HEK293 (cell line): ENCODE measurements around the gene CDH23.

Experiments
- HOXC10 ChIP-seq: sonication (generic); formaldehyde crosslinking; IDR thresholded peaks from 2 replicates; pipeline ENCODE4 v1.8.1; 2023; ENCODE audit warnings: mild to moderate bottlenecking, missing genetic modification reagents
- INSM2 ChIP-seq: fragments of 450-650 bp; formaldehyde crosslinking; IDR thresholded peaks from 2 replicates; pipeline ENCODE4 v1.5.1; 2016; ENCODE audit warnings: missing biosample characterization, missing genetic modification characterization
- KLF16 ChIP-seq: fragments of 450-650 bp; formaldehyde crosslinking; IDR thresholded peaks from 2 replicates; pipeline ENCODE4 v1.5.1; 2017; ENCODE audit warnings: missing biosample characterization, missing genetic modification characterization
- KLF8 ChIP-seq: fragments of 450-650 bp; formaldehyde crosslinking; IDR thresholded peaks from 2 replicates; pipeline ENCODE4 v1.5.1; 2016; ENCODE audit warnings: missing biosample characterization, missing genetic modification characterization
- KLF9 ChIP-seq: fragments of 450-650 bp; formaldehyde crosslinking; IDR thresholded peaks from 2 replicates; pipeline ENCODE4 v1.5.1; 2016; ENCODE audit warnings: missing biosample characterization, missing genetic modification characterization, low read depth
- PATZ1 ChIP-seq: fragments of 450-650 bp; formaldehyde crosslinking; IDR thresholded peaks from 2 replicates; pipeline ENCODE4 v1.5.1; 2016; ENCODE audit warnings: missing biosample characterization, missing genetic modification characterization
- PRDM1 ChIP-seq: fragments of 450-650 bp; formaldehyde crosslinking; IDR thresholded peaks from 2 replicates; pipeline ENCODE4; 2016; ENCODE audit warnings: missing biosample characterization, missing genetic modification characterization
- SP3 ChIP-seq: fragments of 450-650 bp; formaldehyde crosslinking; IDR thresholded peaks from 2 replicates; pipeline ENCODE4 v1.5.1; 2016; ENCODE audit warnings: missing biosample characterization, missing genetic modification characterization
- ZBTB1 ChIP-seq: fragments of 450-650 bp; formaldehyde crosslinking; IDR thresholded peaks from 2 replicates; pipeline ENCODE4 v1.5.1; 2016; ENCODE audit warnings: missing biosample characterization, missing genetic modification characterization
- ZFP69B ChIP-seq: fragments of 450-650 bp; formaldehyde crosslinking; IDR thresholded peaks from 2 replicates; pipeline ENCODE4 v1.5.1; 2016; ENCODE audit warnings: missing biosample characterization, missing genetic modification characterization
- ZNF138 ChIP-seq: fragments of 450-650 bp; formaldehyde crosslinking; IDR thresholded peaks from 2 replicates; pipeline ENCODE4 v1.5.1; 2016; ENCODE audit warnings: missing biosample characterization, missing genetic modification characterization, borderline replicate concordance
- ZNF155 ChIP-seq: fragments of 450-650 bp; formaldehyde crosslinking; IDR thresholded peaks from 2 replicates; pipeline ENCODE4 v1.5.1; 2016; ENCODE audit warnings: missing biosample characterization, missing genetic modification characterization
- ZNF16 ChIP-seq: fragments of 450-650 bp; formaldehyde crosslinking; IDR thresholded peaks from 2 replicates; pipeline ENCODE4 v1.5.1; 2016; ENCODE audit warnings: low read depth, missing biosample characterization, missing genetic modification characterization
- ZNF169 ChIP-seq: fragments of 450-650 bp; formaldehyde crosslinking; IDR thresholded peaks from 2 replicates; pipeline ENCODE4 v1.5.1; 2016; ENCODE audit warnings: missing biosample characterization, missing genetic modification characterization
- ZNF2 ChIP-seq: fragments of 450-650 bp; formaldehyde crosslinking; IDR thresholded peaks from 2 replicates; pipeline ENCODE4 v1.5.1; 2016; ENCODE audit warnings: missing biosample characterization, missing genetic modification characterization
- ZNF239 ChIP-seq: fragments of 450-650 bp; formaldehyde crosslinking; IDR thresholded peaks from 2 replicates; pipeline ENCODE4 v1.5.1; 2016; ENCODE audit warnings: missing biosample characterization, missing genetic modification characterization
- ZNF24 ChIP-seq: fragments of 450-650 bp; formaldehyde crosslinking; IDR thresholded peaks from 2 replicates; pipeline ENCODE4 v1.5.1; 2016; ENCODE audit warnings: missing biosample characterization, missing genetic modification characterization
- ZNF26 ChIP-seq: fragments of 450-650 bp; formaldehyde crosslinking; IDR thresholded peaks from 2 replicates; pipeline ENCODE4 v1.5.1; 2016; ENCODE audit warnings: missing biosample characterization, missing genetic modification characterization
- ZNF266 ChIP-seq: fragments of 450-650 bp; formaldehyde crosslinking; IDR thresholded peaks from 2 replicates; pipeline ENCODE4 v1.5.1; 2016; ENCODE audit warnings: missing biosample characterization, missing genetic modification characterization, low read depth
- ZNF280D ChIP-seq: fragments of 450-650 bp; formaldehyde crosslinking; IDR thresholded peaks from 2 replicates; pipeline ENCODE4 v1.5.1; 2016; ENCODE audit warnings: missing biosample characterization, missing genetic modification characterization
- ZNF324 ChIP-seq: fragments of 450-650 bp; formaldehyde crosslinking; IDR thresholded peaks from 2 replicates; pipeline ENCODE4 v1.5.1; 2016; ENCODE audit warnings: missing biosample characterization, missing genetic modification characterization
- ZNF335 ChIP-seq: fragments of 450-650 bp; formaldehyde crosslinking; conservative IDR thresholded peaks from 2 replicates; pipeline ENCODE4 v1.5.1; 2016; ENCODE audit warnings: missing biosample characterization, missing genetic modification characterization
- ZNF433 ChIP-seq: fragments of 450-650 bp; formaldehyde crosslinking; IDR thresholded peaks from 2 replicates; pipeline ENCODE4 v1.5.1; 2016; ENCODE audit warnings: missing biosample characterization, missing genetic modification characterization, low read depth
- ZNF521 ChIP-seq: fragments of 450-650 bp; formaldehyde crosslinking; IDR thresholded peaks from 2 replicates; pipeline ENCODE4 v1.5.1; 2017; ENCODE audit warnings: missing biosample characterization, mild to moderate bottlenecking, missing genetic modification characterization
- ZNF585B ChIP-seq: fragments of 450-650 bp; formaldehyde crosslinking; IDR thresholded peaks from 2 replicates; pipeline ENCODE4 v1.5.1; 2016; ENCODE audit warnings: missing biosample characterization, missing genetic modification characterization
- ZNF621 ChIP-seq: fragments of 450-650 bp; formaldehyde crosslinking; IDR thresholded peaks from 2 replicates; pipeline ENCODE4 v1.5.1; 2017; ENCODE audit warnings: missing biosample characterization, missing genetic modification characterization
- ZNF629 ChIP-seq: fragments of 450-650 bp; formaldehyde crosslinking; IDR thresholded peaks from 2 replicates; pipeline ENCODE4 v1.5.1; 2017; ENCODE audit warnings: missing biosample characterization, missing genetic modification characterization
- ZNF664 ChIP-seq: fragments of 450-650 bp; formaldehyde crosslinking; IDR thresholded peaks from 2 replicates; pipeline ENCODE4 v1.5.1; 2016; ENCODE audit warnings: missing biosample characterization, missing genetic modification characterization
- ZNF776 ChIP-seq: fragments of 450-650 bp; formaldehyde crosslinking; IDR thresholded peaks from 2 replicates; pipeline ENCODE4 v1.5.0; 2017; ENCODE audit warnings: missing biosample characterization, missing genetic modification characterization, borderline replicate concordance
- ZNF777 ChIP-seq: fragments of 450-650 bp; formaldehyde crosslinking; IDR thresholded peaks from 2 replicates; pipeline ENCODE4 v1.5.1; 2017; ENCODE audit warnings: missing biosample characterization, missing genetic modification characterization, borderline replicate concordance
- ZNF830 ChIP-seq: fragments of 450-650 bp; IDR thresholded peaks from 2 replicates; pipeline ENCODE4 v1.5.0; 2018; ENCODE audit warnings: missing biosample characterization, missing genetic modification characterization, low read depth, mild to moderate bottlenecking, moderate library complexity
- ZSCAN4 ChIP-seq: fragments of 450-650 bp; formaldehyde crosslinking; IDR thresholded peaks from 2 replicates; pipeline ENCODE4 v1.5.1; 2017; ENCODE audit warnings: missing biosample characterization, missing genetic modification characterization

CDH23 gene

GRCh38 chr10:71812016-71812912 lies 415.5 kb downstream of the CDH23 start (continued):
- no peak for TF ChIP-seq ZNF280D (tag by site-specific recombination)
- peak; percentile 10; the same call in 1 of the 2 replicates for TF ChIP-seq SP3 (tag by site-specific recombination)
- peak; percentile 72 for TF ChIP-seq ZNF324 (tag by site-specific recombination)
- no peak for TF ChIP-seq ZNF138
- no peak for TF ChIP-seq ZFP69B
- no peak for TF ChIP-seq ZNF266 (tag by site-specific recombination)
- peak; percentile 49 for TF ChIP-seq KLF16 (tag by site-specific recombination)
- TF ChIP-seq ZNF24 (tag by site-specific recombination): no peak
- TF ChIP-seq ZNF239 (tag by site-specific recombination): no peak
- TF ChIP-seq ZNF335 (tag by site-specific recombination): no peak
- no peak for TF ChIP-seq ZNF16 (tag by site-specific recombination)
- TF ChIP-seq ZNF585B (tag by site-specific recombination): no peak
- TF ChIP-seq HOXC10: no peak
- no peak for TF ChIP-seq KLF9 (tag by site-specific recombination)
- no peak for TF ChIP-seq ZSCAN4 (tag by site-specific recombination)
- no peak for TF ChIP-seq ZNF26 (tag by site-specific recombination)
- peak; percentile 70; the same call in 1 of the 2 replicates for TF ChIP-seq ZNF629 (tag by site-specific recombination)
- no peak; the same call in 1 of the 2 replicates for TF ChIP-seq KLF8 (tag by site-specific recombination)
- TF ChIP-seq ZNF169 (tag by site-specific recombination): no peak
- TF ChIP-seq ZNF830: no peak
- TF ChIP-seq ZNF2 (tag by site-specific recombination): 0 out of 2 replicates have a peak, but pooled peaks have one; percentile 30
- TF ChIP-seq ZNF521 (tag by site-specific recombination): no peak
- no peak for TF ChIP-seq ZNF664 (tag by site-specific recombination)
- TF ChIP-seq ZNF433: no peak
- TF ChIP-seq INSM2 (tag by site-specific recombination): no peak
- no peak for TF ChIP-seq ZNF621 (tag by site-specific recombination)
- TF ChIP-seq ZNF777 (tag by site-specific recombination): no peak
- no peak for TF ChIP-seq PRDM1 (tag by site-specific recombination)
- TF ChIP-seq ZNF776 (tag by site-specific recombination): no peak
- TF ChIP-seq PATZ1: peak; percentile 40; the same call in 1 of the 2 replicates
- no peak for TF ChIP-seq ZBTB1
- TF ChIP-seq ZNF155 (tag by site-specific recombination): no peak
